Measurements from ENCODE around the gene CDKL1.
"Not testable (repeated sequence)": the region's sequence is repeated elsewhere in the genome, so short reads cannot be mapped to it uniquely, and the experiment has no call there.

CDKL1 gene

DNA sequence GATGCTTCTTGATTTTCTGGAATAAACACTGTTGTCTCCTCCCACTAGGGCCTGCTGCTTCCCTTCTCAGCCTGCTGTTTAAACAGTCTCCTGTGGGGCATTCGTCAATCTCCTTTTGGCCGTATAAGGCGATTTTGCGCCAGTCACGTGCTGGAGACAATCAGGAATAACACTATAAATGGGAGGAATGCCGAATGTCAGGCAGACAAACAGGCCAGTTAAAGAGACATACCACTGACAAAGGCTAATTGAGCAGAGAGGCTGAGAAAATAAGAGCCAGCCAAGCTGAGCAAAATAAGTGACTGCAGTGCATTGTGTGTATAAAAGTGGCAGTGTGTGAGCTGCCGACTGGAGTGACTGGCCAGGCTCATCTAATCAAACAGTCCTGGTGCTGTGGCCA, 61.3 kb downstream of the CDKL1 start:
- DNase-seq (ENCODE audit: low spot score), result no peak
- FAIRE-seq, result no peak

DNA sequence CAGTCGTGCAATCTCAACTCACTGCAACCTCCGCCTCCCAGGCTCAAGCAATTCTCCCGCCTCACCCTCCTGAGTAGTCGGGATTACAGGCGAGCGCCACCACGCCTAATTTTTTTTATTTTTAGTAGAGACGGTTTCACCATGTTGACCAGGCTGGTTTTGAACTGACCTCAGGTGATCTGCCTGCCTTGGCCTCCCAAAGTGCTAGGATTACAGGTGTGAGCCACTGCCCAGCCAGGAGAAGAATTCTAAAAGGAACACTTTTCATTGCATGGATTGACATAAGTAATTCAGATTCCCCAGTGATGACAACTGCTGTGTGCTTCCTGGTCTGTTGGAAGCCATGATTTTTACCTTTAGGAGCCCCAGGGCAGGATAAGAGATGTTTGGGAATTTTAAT, 62.5 kb downstream of the CDKL1 start:
- DNase-seq (ENCODE audit: low spot score), result no peak
- no peak for FAIRE-seq

GRCh38 chr14:50333014-50333509, 63.6 kb downstream of the CDKL1 start:
- DNase-seq (ENCODE audit: low spot score) (no peak), FAIRE-seq (no peak)

- FAIRE-seq (no peak), DNase-seq (ENCODE audit: low spot score) (no peak)
These were observed 65.1 kb downstream of the CDKL1 start for GRCh38 chr14:50331596-50331995.

DNA sequence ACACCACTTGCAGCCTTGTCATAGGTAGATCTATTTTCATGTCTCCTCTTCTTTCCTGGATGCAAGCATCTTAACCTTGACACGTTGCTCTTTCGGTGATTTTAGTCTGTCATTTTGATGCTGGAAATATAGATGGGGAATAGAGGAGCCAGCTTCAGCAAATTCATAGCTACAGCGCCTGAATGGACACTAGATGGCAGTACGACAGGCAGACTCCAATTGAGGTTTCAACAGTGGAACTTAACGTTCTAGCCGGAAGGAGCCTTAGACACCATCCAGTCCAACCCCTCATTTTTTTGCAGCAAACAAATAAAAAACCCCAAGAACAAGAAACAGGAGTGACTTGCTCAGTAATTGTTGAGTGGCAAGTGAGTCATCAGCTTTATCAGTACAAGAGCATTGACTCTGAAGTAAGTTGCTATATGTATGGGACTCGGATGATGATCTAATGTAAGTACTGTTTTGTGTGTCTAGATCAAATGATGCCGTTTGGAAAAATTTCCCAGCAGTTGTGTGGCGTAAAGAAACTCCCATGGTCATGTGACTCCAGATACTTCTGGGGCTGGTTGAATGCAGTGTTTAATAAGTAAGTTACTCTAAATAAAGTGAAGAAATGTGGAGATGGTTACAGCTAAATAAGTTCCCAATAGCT, 75.5 kb downstream of the CDKL1 start:
- no peak for FAIRE-seq
- DNase-seq (ENCODE audit: low spot score), result peak; percentile 90

DNA sequence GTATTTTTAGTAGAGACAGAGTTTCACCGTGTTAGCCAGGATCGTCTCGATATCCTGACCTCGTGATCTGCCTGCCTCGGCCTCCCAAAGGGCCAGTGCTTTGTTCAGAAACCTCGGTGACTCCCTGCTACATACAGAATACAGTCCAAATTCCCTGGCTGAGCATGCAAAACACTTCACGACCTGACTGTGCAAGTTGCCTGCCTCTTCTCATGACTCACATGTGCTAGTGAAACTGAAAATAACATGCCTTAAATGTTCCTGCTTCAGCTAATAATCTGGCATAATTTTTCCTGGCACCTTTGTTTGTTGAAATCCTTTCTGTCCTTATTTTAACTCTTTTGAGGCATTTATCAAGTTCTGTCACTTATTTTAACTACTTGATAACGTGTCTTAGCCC, 76.4 kb downstream of the CDKL1 start:
- DNase-seq (ENCODE audit: low spot score) (no peak), FAIRE-seq (no peak)

DNA sequence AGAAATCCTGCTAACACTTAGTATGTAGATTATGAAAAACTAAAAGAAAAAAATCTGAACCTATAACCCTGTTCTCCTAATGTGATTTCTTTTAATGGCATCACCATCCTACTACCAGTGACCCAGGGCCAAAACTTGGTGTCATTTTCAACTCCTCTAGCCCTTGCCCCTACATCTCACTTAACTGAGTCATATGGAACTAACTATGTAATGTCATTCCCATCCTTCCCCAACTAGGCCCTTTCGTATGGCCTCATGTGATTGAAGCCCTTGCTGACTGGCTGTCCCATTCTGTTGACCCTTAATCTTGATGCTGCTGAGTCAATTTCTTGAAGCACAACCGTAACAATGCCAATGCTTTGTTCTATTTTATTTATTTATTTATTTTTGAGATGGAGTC, 77.0 kb downstream of the CDKL1 start:
- DNase-seq (ENCODE audit: low spot score) (no peak), FAIRE-seq (peak; percentile 35)

DNA sequence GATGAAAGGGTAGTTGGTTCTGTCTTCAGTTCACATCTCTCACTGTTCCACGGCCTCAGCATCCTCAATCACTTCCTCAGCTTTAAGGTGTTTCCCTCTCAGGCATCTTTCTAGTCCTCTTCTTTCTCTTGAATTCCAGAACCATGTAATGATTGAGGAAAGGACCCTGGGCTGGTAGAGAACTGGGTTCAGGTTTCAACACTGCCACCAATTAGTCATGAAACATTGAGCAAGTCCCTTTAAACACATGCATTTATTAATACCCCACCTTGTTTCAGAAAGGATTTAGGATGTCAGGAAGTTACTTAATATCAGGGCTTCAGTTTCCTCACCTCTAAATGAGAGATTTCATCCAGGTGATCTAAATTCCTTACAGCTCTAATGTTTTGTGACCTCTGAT, 77.4 kb downstream of the CDKL1 start:
- FAIRE-seq, result no peak
- no peak for DNase-seq (ENCODE audit: low spot score)

- FAIRE-seq (no peak), DNase-seq (ENCODE audit: low spot score) (peak; percentile 37)
These were observed 78.6 kb downstream of the CDKL1 start for GRCh38 chr14:50318031-50318626.

DNA sequence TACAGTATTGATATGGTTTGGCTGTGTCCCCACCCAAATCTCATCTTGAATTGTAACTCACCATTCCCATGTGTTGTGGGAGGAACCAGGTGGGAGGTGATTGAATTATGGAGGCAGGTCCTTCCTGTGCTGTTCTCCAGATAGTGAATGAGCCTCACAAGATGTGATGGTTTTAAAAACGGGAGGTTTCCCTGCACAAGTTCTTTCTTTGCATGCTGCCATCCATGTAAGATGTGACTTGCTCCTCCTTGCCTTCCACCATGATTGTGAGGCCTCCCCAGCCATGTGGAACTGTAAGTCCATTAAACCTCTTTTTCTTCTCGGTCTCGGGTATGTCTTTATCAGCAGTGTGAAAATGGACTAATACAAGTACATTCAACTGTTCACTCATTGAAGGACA, 82.6 kb downstream of the CDKL1 start:
- not testable (repeated sequence) for FAIRE-seq; DNase-seq (ENCODE audit: low spot score)

GRCh38 chr14:50312734-50313054, 84.0 kb downstream of the CDKL1 start:
- FAIRE-seq (no peak), DNase-seq (ENCODE audit: low spot score) (no peak)

GRCh38 chr14:50311972-50312733, 84.5 kb downstream of the CDKL1 start, which contains the start of the genes DMAC2L and L2HGDH:
Gene DMAC2L (plus strand): TSS chr14:50312324. CDS start chr14:50321488, 9,164 bp downstream.
Gene L2HGDH (minus strand): TSS chr14:50312229. CDS start chr14:50312150, 79 bp downstream.
- DNase-seq (ENCODE audit: low spot score) (peak; percentile 100), FAIRE-seq (no peak)

DNA sequence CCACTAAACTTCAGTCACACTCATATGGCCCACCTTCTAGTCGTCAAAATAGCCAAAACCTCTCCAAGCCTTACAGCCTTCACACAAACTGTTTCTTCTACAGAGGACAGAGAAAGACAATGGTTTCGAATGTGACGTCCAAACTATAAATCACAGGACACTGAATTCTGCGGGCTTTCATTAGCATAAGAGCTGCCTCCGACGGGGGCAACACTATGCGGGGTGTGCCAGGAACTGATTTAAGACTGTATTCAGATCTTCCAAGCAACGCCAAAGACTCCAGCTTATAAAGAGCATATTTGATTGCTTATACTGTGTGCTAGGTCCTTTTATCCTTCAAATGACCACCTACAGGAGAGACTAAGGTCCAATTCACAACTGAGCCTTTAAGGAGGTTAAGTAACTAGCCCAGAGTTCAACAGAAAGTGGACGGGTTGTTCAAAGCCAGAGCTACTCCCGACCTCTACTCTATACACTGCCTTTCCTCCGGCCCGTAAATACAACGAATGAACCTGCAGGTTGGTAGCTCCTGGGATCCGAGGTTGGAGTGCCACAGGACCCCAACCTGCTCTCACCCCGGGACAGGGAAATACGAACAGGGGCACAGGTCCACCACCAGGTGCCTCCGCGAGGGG, 85.2 kb downstream of the CDKL1 start:
- FAIRE-seq (peak; percentile 93), DNase-seq (ENCODE audit: low spot score) (peak; percentile 96)

DNA sequence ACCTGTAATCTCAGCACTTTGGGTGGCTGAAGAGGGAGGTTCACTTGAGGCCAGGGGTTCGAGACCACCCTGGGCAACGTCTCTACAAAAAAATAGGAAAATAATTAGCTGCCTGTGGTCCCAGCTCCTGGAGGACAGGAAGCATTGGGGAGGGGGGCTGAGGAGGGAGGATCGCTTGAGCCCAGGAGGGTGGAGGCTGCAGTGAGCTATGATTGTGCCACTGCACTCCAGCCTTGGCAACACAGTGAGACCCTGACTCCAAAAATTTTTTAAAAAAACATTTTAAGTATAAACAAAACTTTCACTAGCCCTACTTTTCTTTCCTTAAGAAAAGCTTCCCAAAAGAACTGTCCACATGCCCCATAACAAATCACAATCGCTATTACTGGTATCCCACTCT, 86.2 kb downstream of the CDKL1 start:
- DNase-seq (ENCODE audit: low spot score) (no peak), FAIRE-seq (no peak)

- peak; percentile 30 for FAIRE-seq
- no peak for DNase-seq (ENCODE audit: low spot score)
These were observed 88.2 kb downstream of the CDKL1 start for GRCh38 chr14:50308363-50308915.

DNA sequence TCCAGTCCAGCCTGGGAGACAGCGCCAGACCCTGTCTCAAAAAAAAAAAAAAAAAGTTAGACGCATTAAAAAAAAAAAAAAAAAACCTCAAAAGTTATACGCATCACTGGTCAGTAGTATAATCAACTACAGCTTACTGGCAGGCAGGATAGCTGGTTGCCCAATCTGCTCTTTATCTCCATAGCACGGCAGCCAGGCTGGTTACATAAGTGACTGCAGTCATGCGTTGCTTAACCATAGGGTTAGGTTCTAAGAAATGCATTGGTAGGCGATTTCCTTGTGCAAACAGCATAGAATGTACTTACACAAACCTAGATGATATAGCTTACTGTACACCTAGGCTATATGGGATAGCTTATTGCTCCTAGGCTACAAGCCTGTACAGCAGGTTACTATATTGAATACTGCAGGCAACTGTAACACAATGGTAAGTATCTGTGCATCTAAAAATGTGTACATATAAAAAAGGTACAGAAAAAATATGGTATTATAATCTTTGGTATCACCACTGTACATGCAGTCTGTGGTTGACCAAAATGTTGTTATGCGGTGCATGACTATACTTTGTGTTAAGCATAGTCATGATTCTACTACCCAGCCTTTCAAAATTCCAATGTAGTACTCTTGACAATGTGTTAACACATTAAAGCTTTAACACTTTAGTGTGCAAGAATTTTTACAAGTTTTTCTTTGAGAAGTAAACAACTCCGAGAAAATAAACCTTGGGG, 92.8 kb downstream of the CDKL1 start:
- FAIRE-seq (no peak), DNase-seq (ENCODE audit: low spot score) (no peak)

GRCh38 chr14:50301914-50302313, 94.8 kb downstream of the CDKL1 start:
- no peak for FAIRE-seq
- no peak for DNase-seq (ENCODE audit: low spot score)

- peak; percentile 71 for FAIRE-seq
These were observed 97.1 kb downstream of the CDKL1 start for GRCh38 chr14:50299585-50299984.

DNA sequence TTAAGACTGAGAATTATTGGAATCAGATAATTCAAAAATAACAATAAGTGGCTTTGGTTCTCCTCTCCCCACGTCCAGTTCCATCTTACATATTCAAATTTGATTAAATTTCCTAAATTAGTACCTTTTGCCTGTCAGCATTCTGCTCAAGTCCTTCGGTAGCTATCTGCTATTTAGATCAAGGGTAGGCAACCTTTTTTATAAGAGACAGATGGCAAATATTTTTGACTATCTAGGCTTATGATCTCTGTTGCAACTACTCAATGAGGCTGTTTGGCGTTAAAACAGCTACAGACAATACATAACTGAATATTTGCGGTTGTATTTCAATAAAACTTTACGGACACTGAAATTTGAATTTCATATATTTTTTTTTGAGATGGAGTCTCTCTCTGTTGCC, 106.4 kb downstream of the CDKL1 start:
- FAIRE-seq (no peak), DNase-seq (ENCODE audit: low spot score) (no peak)

More at GRCh38 chr14:50299585-50299984, 97.1 kb downstream of the CDKL1 start:
- DNase-seq (ENCODE audit: low spot score), result no peak

GRCh38 chr14:50288146-50288545, 108.5 kb downstream of the CDKL1 start:
- DNase-seq (ENCODE audit: low spot score) (no peak), FAIRE-seq (no peak)

DNA sequence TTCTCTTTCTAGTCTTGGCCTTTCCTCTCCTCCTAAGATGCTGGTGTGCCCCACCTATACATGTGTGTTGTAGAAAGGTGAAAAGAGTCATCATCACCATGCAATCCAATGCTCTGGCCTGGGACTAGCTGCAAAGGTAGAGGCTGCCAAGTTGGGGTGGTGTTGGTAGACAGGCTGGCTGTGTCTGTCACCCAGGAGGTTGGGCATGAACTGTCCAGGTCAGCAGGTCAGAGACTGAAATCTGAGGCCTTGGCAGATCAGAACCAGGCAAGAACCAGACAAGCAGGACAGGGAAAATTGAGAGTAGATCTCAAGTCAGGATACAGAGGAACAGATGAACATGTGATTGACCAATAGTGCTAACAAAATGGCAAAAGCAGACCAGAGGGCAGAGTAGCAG, 110.8 kb downstream of the CDKL1 start:
- peak; percentile 53 for FAIRE-seq
- DNase-seq (ENCODE audit: low spot score), result no peak

Data from urothelium cell line (cell line).